NT2/D1 (cell line): Measurements from ENCODE around the gene CD83.

ENCODE experiments used
- DNase-seq: peaks from one replicate; pipeline ENCODE4 v3.0.0-alpha.2; 2011; ENCODE audit warnings: low read depth, low spot score
- H3K27me3 ChIP-seq: 2 replicates; pipeline ENCODE4 v1.6.0; 2011; ENCODE audit warnings: mild to moderate bottlenecking; ENCODE audit not compliant: insufficient read length, insufficient read depth
- H3K36me3 ChIP-seq: 2 replicates; pipeline ENCODE4 v1.6.1; 2011; ENCODE audit warnings: mild to moderate bottlenecking, low read length, mixed read lengths; ENCODE audit not compliant: insufficient read depth, insufficient read length
- H3K4me1 ChIP-seq: 2 replicates; pipeline ENCODE4 v1.5.1; 2011; ENCODE audit not compliant: insufficient read depth, insufficient read length
- H3K4me3 ChIP-seq: 2 replicates; pipeline ENCODE4 v1.5.1; 2011; ENCODE audit warnings: low read depth; ENCODE audit not compliant: insufficient read length
- H3K9ac ChIP-seq: 2 replicates; pipeline ENCODE4 v1.6.0; 2011; ENCODE audit warnings: low read depth; ENCODE audit not compliant: insufficient read length
- H3K9me3 ChIP-seq: 2 replicates; pipeline ENCODE4 v1.5.1; 2011; ENCODE audit warnings: mild to moderate bottlenecking, low read length; ENCODE audit not compliant: insufficient read depth
- SUZ12 ChIP-seq: IDR thresholded peaks from 2 replicates; pipeline ENCODE4 v1.6.1; 2011; ENCODE audit not compliant: insufficient read length, insufficient read depth; ENCODE audit errors: extremely low read depth
- YY1 ChIP-seq: IDR thresholded peaks from 2 replicates; pipeline ENCODE4 v1.6.1; 2011; ENCODE audit not compliant: insufficient read length, insufficient read depth
- ZNF274 ChIP-seq: IDR thresholded peaks from 2 replicates; pipeline ENCODE4 v1.6.1; 2011; ENCODE audit warnings: mild to moderate bottlenecking, low read depth, low read length

CD83 gene

GRCh38 chr6:14105547-14105946 lies 12.0 kb upstream of the CD83 start:
- Histone ChIP-seq H3K9me3 (peaks cover 14% of the 10 kb centered on the region), H3K27me3 (no peaks in the 10 kb centered on the region), H3K4me3 (no peak overlapping the region), H3K4me1 (no peaks in the 10 kb centered on the region), H3K9ac (no peak overlapping the region), H3K36me3 (no peaks in the 10 kb centered on the region)
- no peak for DNase-seq
- no peak for TF ChIP-seq ZNF274
- no peak for TF ChIP-seq YY1
- no peak for TF ChIP-seq SUZ12

GRCh38 chr6:14107000-14107399 lies 10.6 kb upstream of the CD83 start:
- no peaks in the 10 kb centered on the region for H3K4me1 ChIP-seq
- H3K27me3 ChIP-seq, result no peaks in the 10 kb centered on the region
- no peak for DNase-seq
- no peak overlapping the region for H3K4me3 ChIP-seq
- H3K36me3 ChIP-seq, result no peaks in the 10 kb centered on the region
- TF ChIP-seq ZNF274, result no peak
- TF ChIP-seq YY1, result no peak
- no peak for TF ChIP-seq SUZ12
- no peak overlapping the region for H3K9ac ChIP-seq
- peaks cover 14% of the 10 kb centered on the region for H3K9me3 ChIP-seq

GRCh38 chr6:14107711-14108494 lies 9.7 kb upstream of the CD83 start:
- Histone ChIP-seq H3K4me1 (no peaks in the 10 kb centered on the region), H3K36me3 (no peaks in the 10 kb centered on the region), H3K27me3 (no peaks in the 10 kb centered on the region), H3K9me3 (peaks cover 14% of the 10 kb centered on the region), H3K4me3 (no peak overlapping the region), H3K9ac (no peak overlapping the region)
- no peak for TF ChIP-seq YY1
- no peak for TF ChIP-seq ZNF274
- no peak for DNase-seq

GRCh38 chr6:14108571-14109410 lies 8.8 kb upstream of the CD83 start:
- H3K9ac ChIP-seq, result no peak overlapping the region
- no peak for DNase-seq
- no peaks in the 10 kb centered on the region for H3K4me1 ChIP-seq
- H3K4me3 ChIP-seq, result no peak overlapping the region
- no peaks in the 10 kb centered on the region for H3K27me3 ChIP-seq
- no peaks in the 10 kb centered on the region for H3K36me3 ChIP-seq
- TF ChIP-seq ZNF274, result no peak
- H3K9me3 ChIP-seq, result peaks cover 14% of the 10 kb centered on the region

- Histone ChIP-seq H3K36me3 (no peaks in the 10 kb centered on the region), H3K4me3 (no peak overlapping the region), H3K4me1 (no peaks in the 10 kb centered on the region), H3K9ac (no peak overlapping the region), H3K9me3 (peaks cover 14% of the 10 kb centered on the region), H3K27me3 (no peaks in the 10 kb centered on the region)
- DNase-seq, result no peak
- TF ChIP-seq SUZ12 (no peak), YY1 (no peak), ZNF274 (no peak)
These were observed 8.2 kb upstream of the CD83 start for GRCh38 chr6:14109411-14109826.

GRCh38 chr6:14110001-14110818 lies 7.4 kb upstream of the CD83 start:
- H3K27me3 ChIP-seq, result no peaks in the 10 kb centered on the region
- TF ChIP-seq SUZ12 (no peak), YY1 (no peak), ZNF274 (no peak)
- DNase-seq, result no peak
- peaks cover 14% of the 10 kb centered on the region for H3K9me3 ChIP-seq
- H3K9ac ChIP-seq, result no peak overlapping the region
- no peak overlapping the region for H3K4me3 ChIP-seq
- H3K4me1 ChIP-seq, result no peaks in the 10 kb centered on the region
- H3K36me3 ChIP-seq, result no peaks in the 10 kb centered on the region

GRCh38 chr6:14113976-14114375 lies 3.6 kb upstream of the CD83 start:
- Histone ChIP-seq H3K4me1 (no peaks in the 10 kb centered on the region), H3K27me3 (peaks cover 27% of the 10 kb centered on the region), H3K4me3 (no peak overlapping the region), H3K36me3 (no peaks in the 10 kb centered on the region), H3K9me3 (no peaks in the 10 kb centered on the region), H3K9ac (no peak overlapping the region)
- no peak for TF ChIP-seq SUZ12
- no peak for TF ChIP-seq YY1
- no peak for TF ChIP-seq ZNF274
- DNase-seq, result no peak
